Measurements from ENCODE around the gene FGF10. TPM values are rescaled to one million over a fixed set of nuclear protein-coding genes. Genes with fewer than 3 reads are reported as not detected.

Gene FGF10
- total and polyA plus RNA-seq, 2 donors (not counting 1 experiment from before 2014, with no cell fraction given), result 0.58 to 154 TPM

DNA sequence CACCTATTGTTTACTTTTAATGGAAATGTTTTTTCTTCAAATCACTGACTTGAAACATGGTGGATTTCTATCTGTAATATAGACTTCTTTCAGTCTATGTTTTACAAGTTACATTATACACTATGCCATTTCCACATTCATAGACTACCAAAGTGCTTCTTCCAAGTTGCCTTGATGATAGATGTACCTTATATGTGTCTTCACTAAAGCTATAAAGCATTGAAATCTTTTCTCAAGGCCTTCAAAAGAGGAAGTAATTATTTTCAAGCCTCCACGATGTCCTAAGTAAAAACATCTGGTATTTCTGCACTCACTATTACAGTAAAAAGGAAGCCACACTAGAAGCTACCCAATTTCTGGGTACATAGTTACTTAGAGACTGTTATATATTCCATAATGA, 113.3 kb downstream of the FGF10 start:
- Histone ChIP-seq H3K9ac (ENCODE audit: insufficient read depth, low read length) (no peak overlapping the region), H3K36me3 (ENCODE audit: control insufficient read depth, insufficient read depth, low read length) (no peaks in the 10 kb centered on the region), H3K4me3 (replicated peaks in 1 of 4; ENCODE audit: control extremely low read depth in 1 of 4, insufficient read depth in 1 of 4, low read depth in 3 of 4, low read length in 4 of 4) (no peak overlapping the region), H3K27me3 (ENCODE audit: control insufficient read depth, insufficient read depth, low read length) (no peaks in the 10 kb centered on the region), H2AFZ (ENCODE audit: low read length) (no peak overlapping the region), H4K20me1 (ENCODE audit: control insufficient read depth, extremely low read depth, insufficient read depth, low read length) (no peaks in the 10 kb centered on the region), H3K27ac (ENCODE audit: insufficient read depth, low read length) (no peak overlapping the region), H3K4me1 (ENCODE audit: control insufficient read depth, extremely low read depth, insufficient read depth, low read length) (no peaks in the 10 kb centered on the region), H3K79me2 (ENCODE audit: control insufficient read depth, insufficient read depth, low read length) (no peaks in the 10 kb centered on the region), H3K9me3 (ENCODE audit: control insufficient read depth, insufficient read depth, low read depth, low read length) (no peaks in the 10 kb centered on the region), H3K4me2 (ENCODE audit: extremely low read depth, insufficient read depth, low read length) (no peak overlapping the region)
- peak in 1 of 2 donors; percentile 3 for DNase-seq (ENCODE audit: low read depth in 2 of 2)
- TF ChIP-seq EZH2 (IDR thresholded peaks at IDR 0.05; ENCODE audit: low read length, missing control alignments), result no peak
- TF ChIP-seq, protein P1, sequence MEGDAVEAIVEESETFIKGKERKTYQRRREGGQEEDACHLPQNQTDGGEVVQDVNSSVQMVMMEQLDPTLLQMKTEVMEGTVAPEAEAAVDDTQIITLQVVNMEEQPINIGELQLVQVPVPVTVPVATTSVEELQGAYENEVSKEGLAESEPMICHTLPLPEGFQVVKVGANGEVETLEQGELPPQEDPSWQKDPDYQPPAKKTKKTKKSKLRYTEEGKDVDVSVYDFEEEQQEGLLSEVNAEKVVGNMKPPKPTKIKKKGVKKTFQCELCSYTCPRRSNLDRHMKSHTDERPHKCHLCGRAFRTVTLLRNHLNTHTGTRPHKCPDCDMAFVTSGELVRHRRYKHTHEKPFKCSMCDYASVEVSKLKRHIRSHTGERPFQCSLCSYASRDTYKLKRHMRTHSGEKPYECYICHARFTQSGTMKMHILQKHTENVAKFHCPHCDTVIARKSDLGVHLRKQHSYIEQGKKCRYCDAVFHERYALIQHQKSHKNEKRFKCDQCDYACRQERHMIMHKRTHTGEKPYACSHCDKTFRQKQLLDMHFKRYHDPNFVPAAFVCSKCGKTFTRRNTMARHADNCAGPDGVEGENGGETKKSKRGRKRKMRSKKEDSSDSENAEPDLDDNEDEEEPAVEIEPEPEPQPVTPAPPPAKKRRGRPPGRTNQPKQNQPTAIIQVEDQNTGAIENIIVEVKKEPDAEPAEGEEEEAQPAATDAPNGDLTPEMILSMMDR (conservative IDR thresholded peaks at IDR 0.05 in 1 of 2, IDR thresholded peaks at IDR 0.05 in 1 of 2; ENCODE audit: low read depth in 1 of 2, low read length in 2 of 2), result no peak

DNA sequence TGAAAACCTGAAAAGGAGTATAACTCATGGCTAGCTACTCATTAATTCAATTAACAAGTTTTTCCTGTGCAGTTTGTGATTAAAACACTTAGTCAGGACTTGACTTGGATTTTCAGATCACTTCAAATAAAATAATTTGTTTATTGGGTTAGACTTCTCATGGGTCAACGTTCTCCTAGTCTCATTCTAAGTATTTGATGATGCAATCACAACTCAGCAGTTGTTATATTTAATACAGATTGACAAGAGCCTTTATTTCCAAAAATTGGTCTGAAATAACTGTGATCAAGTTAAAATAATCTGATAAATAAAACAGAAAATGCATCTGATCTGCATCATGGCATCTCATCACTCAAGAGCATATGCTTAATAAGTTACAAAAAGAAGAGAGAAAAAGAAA, 113.9 kb downstream of the FGF10 start:
- Histone ChIP-seq H3K4me1 (ENCODE audit: control insufficient read depth, extremely low read depth, insufficient read depth, low read length) (no peaks in the 10 kb centered on the region), H3K9ac (ENCODE audit: insufficient read depth, low read length) (no peak overlapping the region), H3K9me3 (ENCODE audit: control insufficient read depth, insufficient read depth, low read depth, low read length) (no peaks in the 10 kb centered on the region), H3K4me3 (replicated peaks in 1 of 4; ENCODE audit: control extremely low read depth in 1 of 4, insufficient read depth in 1 of 4, low read depth in 3 of 4, low read length in 4 of 4) (no peak overlapping the region), H3K27me3 (ENCODE audit: control insufficient read depth, insufficient read depth, low read length) (no peaks in the 10 kb centered on the region), H3K4me2 (ENCODE audit: extremely low read depth, insufficient read depth, low read length) (no peak overlapping the region), H3K79me2 (ENCODE audit: control insufficient read depth, insufficient read depth, low read length) (no peaks in the 10 kb centered on the region), H3K36me3 (ENCODE audit: control insufficient read depth, insufficient read depth, low read length) (no peaks in the 10 kb centered on the region), H3K27ac (ENCODE audit: insufficient read depth, low read length) (no peak overlapping the region), H4K20me1 (ENCODE audit: control insufficient read depth, extremely low read depth, insufficient read depth, low read length) (no peaks in the 10 kb centered on the region), H2AFZ (ENCODE audit: low read length) (no peak overlapping the region)
- TF ChIP-seq EZH2 (IDR thresholded peaks at IDR 0.05; ENCODE audit: low read length, missing control alignments), result no peak
- TF ChIP-seq, protein P1 (conservative IDR thresholded peaks at IDR 0.05 in 1 of 2, IDR thresholded peaks at IDR 0.05 in 1 of 2; ENCODE audit: low read depth in 1 of 2, low read length in 2 of 2), result no peak
- no peak for DNase-seq (ENCODE audit: low read depth in 2 of 2)

DNA sequence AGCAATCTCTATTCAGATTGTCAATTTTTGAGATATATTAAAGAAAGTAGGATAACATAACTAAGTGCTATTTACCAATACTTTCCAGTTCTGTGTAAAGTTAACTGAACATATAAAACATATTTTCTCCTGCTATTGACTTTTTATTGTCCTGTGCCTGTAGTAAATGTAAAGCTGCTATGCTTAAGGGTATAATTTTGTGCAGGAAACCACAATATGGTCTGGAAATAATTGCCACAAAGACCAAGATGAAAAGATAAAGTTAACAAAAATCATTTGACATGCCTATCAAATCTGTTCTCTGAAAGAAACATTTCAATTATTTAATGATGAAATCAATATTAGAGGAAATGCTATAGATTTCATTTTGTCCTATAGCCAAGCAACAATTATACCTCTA, 121.3 kb downstream of the FGF10 start:
- H3K27ac ChIP-seq (ENCODE audit: insufficient read depth, low read length), result no peak overlapping the region
- H2AFZ ChIP-seq (ENCODE audit: low read length), result no peak overlapping the region
- no peaks in the 10 kb centered on the region for H3K79me2 ChIP-seq (ENCODE audit: control insufficient read depth, insufficient read depth, low read length)
- H3K4me3 ChIP-seq (replicated peaks in 1 of 4; ENCODE audit: control extremely low read depth in 1 of 4, insufficient read depth in 1 of 4, low read depth in 3 of 4, low read length in 4 of 4), result no peak overlapping the region
- TF ChIP-seq, protein P1 (conservative IDR thresholded peaks at IDR 0.05 in 1 of 2, IDR thresholded peaks at IDR 0.05 in 1 of 2; ENCODE audit: low read depth in 1 of 2, low read length in 2 of 2), result no peak
- TF ChIP-seq EZH2 (IDR thresholded peaks at IDR 0.05; ENCODE audit: low read length, missing control alignments), result no peak
- no peaks in the 10 kb centered on the region for H3K9me3 ChIP-seq (ENCODE audit: control insufficient read depth, insufficient read depth, low read depth, low read length)
- no peak for DNase-seq (ENCODE audit: low read depth in 2 of 2)
- H4K20me1 ChIP-seq (ENCODE audit: control insufficient read depth, extremely low read depth, insufficient read depth, low read length), result no peaks in the 10 kb centered on the region
- no peak overlapping the region for H3K9ac ChIP-seq (ENCODE audit: insufficient read depth, low read length)
- H3K36me3 ChIP-seq (ENCODE audit: control insufficient read depth, insufficient read depth, low read length), result no peaks in the 10 kb centered on the region
- no peaks in the 10 kb centered on the region for H3K27me3 ChIP-seq (ENCODE audit: control insufficient read depth, insufficient read depth, low read length)
- no peak overlapping the region for H3K4me2 ChIP-seq (ENCODE audit: extremely low read depth, insufficient read depth, low read length)
- H3K4me1 ChIP-seq (ENCODE audit: control insufficient read depth, extremely low read depth, insufficient read depth, low read length), result no peaks in the 10 kb centered on the region

Measured in fibroblast of lung (primary cell).